ENCODE results near the gene COX5A. TPM values are rescaled to one million over a fixed set of nuclear protein-coding genes. Genes with fewer than 3 reads are reported as not detected.

Gene COX5A
- 5.3 and 63.0 TPM in 2 replicates for total RNA-seq (ENCODE audit: low replicate concordance)

- H3K4me3 ChIP-seq (ENCODE audit: low read depth, low read length) = peak within 1 kb of the TSS; percentile 87
- TF ChIP-seq CTCF (IDR thresholded peaks at IDR 0.05; ENCODE audit: insufficient read depth, low read length) = no peak
- peak; percentile 96 for DNase-seq (ENCODE audit: low read depth)
Measured at GRCh38 chr15:74937590-74938371, at the start of gene COX5A. COX5A (minus strand) TSS chr15:74938073; CDS start chr15:74938014, 59 bp downstream.

- DNase-seq (ENCODE audit: low read depth) = no peak
- H3K4me3 ChIP-seq (ENCODE audit: low read depth, low read length) = no peak overlapping the region
- no peak for TF ChIP-seq CTCF (IDR thresholded peaks at IDR 0.05; ENCODE audit: insufficient read depth, low read length)
Measured at GRCh38 chr15:74983725-74984231, 45.9 kb upstream of the COX5A start.

- H3K4me3 ChIP-seq (ENCODE audit: low read depth, low read length) = no peak overlapping the region
- TF ChIP-seq CTCF (IDR thresholded peaks at IDR 0.05; ENCODE audit: insufficient read depth, low read length) = no peak
- DNase-seq (ENCODE audit: low read depth) = no peak
Measured at GRCh38 chr15:74982183-74982582, 44.3 kb upstream of the COX5A start.

GRCh38 chr15:74978503-74978902 lies 40.6 kb upstream of the COX5A start:
- H3K4me3 ChIP-seq (ENCODE audit: low read depth, low read length) = no peak overlapping the region
- no peak for DNase-seq (ENCODE audit: low read depth)
- no peak for TF ChIP-seq CTCF (IDR thresholded peaks at IDR 0.05; ENCODE audit: insufficient read depth, low read length)

- DNase-seq (ENCODE audit: low read depth) = no peak
- no peak overlapping the region for H3K4me3 ChIP-seq (ENCODE audit: low read depth, low read length)
- no peak for TF ChIP-seq CTCF (IDR thresholded peaks at IDR 0.05; ENCODE audit: insufficient read depth, low read length)
Measured at GRCh38 chr15:74978077-74978476, 40.2 kb upstream of the COX5A start.

GRCh38 chr15:74977599-74977998 lies 39.7 kb upstream of the COX5A start:
- no peak for DNase-seq (ENCODE audit: low read depth)
- no peak overlapping the region for H3K4me3 ChIP-seq (ENCODE audit: low read depth, low read length)
- TF ChIP-seq CTCF (IDR thresholded peaks at IDR 0.05; ENCODE audit: insufficient read depth, low read length) = no peak
